K562 (cell line): ENCODE results near the gene GFAP. TPM values are rescaled to one million over a fixed set of nuclear protein-coding genes. Genes with fewer than 3 reads are reported as not detected.

Experiments
- ATAC-seq: fragments of 200-7000 bp; cut with Tn5 transposase; 3 replicates; pipeline ENCODE4 v1.9.1; 2020; ENCODE audit warnings: moderate library complexity
- BruUV-seq: library from RNA; stranded (reverse); fragments of 400-500 nt; replicated peaks from 2 replicates; lab custom pipeline; 2021; lab: Mats Ljungman, UMichigan
- CTCF ChIA-PET: fragments of 300-600 bp; formaldehyde crosslinking; extraction: SDS; loops from one replicate; lab custom pipeline; 2021; ENCODE audit warnings: low intra/inter-chr PET ratio; lab: Yijun Ruan, JAX
- POLR2A ChIA-PET: fragments of 300-600, 350-650 bp; sonication (Branson Sonifier 250); formaldehyde crosslinking; extraction: SDS; loops from one replicate; lab custom pipeline; 2021; ENCODE audit warnings: antibody characterized with exemption, inconsistent platforms; lab: Yijun Ruan, JAX
- DNase-seq, 4 experiments: peaks; one replicate each; pipeline versions ENCODE4 v3.0.0 to v3.0.0-alpha.2; 2011 to 2018; ENCODE audit warnings: low spot score in 3 of 4, mixed read lengths in 3 of 4; ENCODE audit errors: extremely low read depth in 1 of 4
- FAIRE-seq: peaks from 2 replicates; lab custom pipeline; 2011; peaks lifted over from hg19 to GRCh38; lab: Jason Lieb, UNC
- H2AFZ ChIP-seq: 2 replicates; pipeline ENCODE4 v1.6.0; 2011; ENCODE audit warnings: low read depth, low read length, control low read depth, inconsistent platforms
- H3K27ac ChIP-seq: fragments of 200-600 bp; 3 replicates; pipeline ENCODE4 v1.8.0; 2011; ENCODE audit warnings: low read depth, mild to moderate bottlenecking, control low read depth, inconsistent platforms, low read length, moderate library complexity, mixed read lengths; ENCODE audit errors: extremely low read depth
- H3K27me3 ChIP-seq, 2 experiments: fragments of 300-600 bp in 1 of 2; 2 replicates in 1 of 2; 3 replicates in 1 of 2; pipeline versions ENCODE4 v1.6.0 to v1.8.0; 2011; ENCODE audit warnings: inconsistent platforms in 2 of 2, low read length in 2 of 2, mild to moderate bottlenecking in 1 of 2, mixed read lengths in 1 of 2, moderate library complexity in 1 of 2; ENCODE audit not compliant: control insufficient read depth in 2 of 2, insufficient read depth in 2 of 2
- H3K36me3 ChIP-seq: fragments of 300-600 bp; 3 replicates; pipeline ENCODE4 v1.8.0; 2011; ENCODE audit warnings: mild to moderate bottlenecking, low read length, inconsistent platforms; ENCODE audit not compliant: control insufficient read depth, insufficient read depth
- H3K4me1 ChIP-seq, 2 experiments: fragments of 200-600 bp in 1 of 2; replicated peaks in 1 of 2; 2 replicates in 1 of 2; 3 replicates in 1 of 2; pipeline versions ENCODE4 v1.5.1 to v1.8.0; 2011; ENCODE audit warnings: inconsistent platforms in 2 of 2, low read length in 2 of 2, mild to moderate bottlenecking in 1 of 2, mixed read lengths in 1 of 2, moderate library complexity in 1 of 2; ENCODE audit not compliant: control insufficient read depth in 2 of 2, insufficient read depth in 2 of 2
- H3K4me2 ChIP-seq: 2 replicates; pipeline ENCODE4 v1.6.1; 2011; ENCODE audit warnings: low read length, control low read depth, inconsistent platforms, mixed read lengths; ENCODE audit not compliant: insufficient read depth
- H3K4me3 ChIP-seq: fragments of 200-600 bp; sonication (generic), shearing (Covaris generic); 2 replicates; pipeline ENCODE4 v1.5.1; 2016; ENCODE audit warnings: control low read depth, inconsistent platforms
- H3K79me2 ChIP-seq: fragments of 200-600 bp; 3 replicates; pipeline ENCODE4 v1.8.0; 2011; ENCODE audit warnings: low read length, inconsistent platforms; ENCODE audit not compliant: control insufficient read depth, insufficient read depth
- H3K9ac ChIP-seq, 2 experiments: 2 replicates each; pipeline versions ENCODE4 v1.6.0 to v1.6.1; 2011; ENCODE audit warnings: low read depth in 2 of 2, low read length in 2 of 2, control low read depth in 1 of 2, inconsistent platforms in 1 of 2, mild to moderate bottlenecking in 1 of 2, mixed read lengths in 1 of 2; ENCODE audit not compliant: insufficient read depth in 1 of 2
- H3K9me1 ChIP-seq: one replicate; pipeline ENCODE4 v1.6.0; 2011; ENCODE audit warnings: inconsistent platforms, mild to moderate bottlenecking, low read length, moderate library complexity; ENCODE audit not compliant: control insufficient read depth, insufficient read depth
- H3K9me3 ChIP-seq: replicated peaks from 2 replicates; pipeline ENCODE4 v1.5.1; 2011; ENCODE audit warnings: low read depth, low read length, inconsistent platforms; ENCODE audit not compliant: control insufficient read depth, insufficient read depth
- H4K20me1 ChIP-seq: replicated peaks from 2 replicates; pipeline ENCODE4 v1.6.1; 2011; ENCODE audit warnings: low read length, inconsistent platforms, mixed read lengths; ENCODE audit not compliant: control insufficient read depth, insufficient read depth
- CEBPB ChIP-seq: fragments of 450-650 bp; IDR thresholded peaks from 2 replicates; pipeline ENCODE4 v1.6.1; 2016; ENCODE audit warnings: missing genetic modification characterization, missing compliant biosample characterization
- CHD4 ChIP-seq: fragments of 200-600 bp; sonication (generic); IDR thresholded peaks from 3 replicates; pipeline ENCODE4 v1.6.1; 2012; ENCODE audit warnings: low read depth, mild to moderate bottlenecking, mixed read lengths, low read length, inconsistent platforms; ENCODE audit not compliant: insufficient read depth, insufficient replicate concordance, poor library complexity, severe bottlenecking
- HDGF ChIP-seq: fragments of 450-650 bp; IDR thresholded peaks from 2 replicates; pipeline ENCODE4 v1.6.1; 2016
- KAT7 ChIP-seq: sonication (generic); formaldehyde crosslinking; IDR thresholded peaks from 2 replicates; pipeline ENCODE4 v1.8.0; 2022; ENCODE audit warnings: missing genetic modification reagents, mild to moderate bottlenecking, borderline replicate concordance
- KAT8 ChIP-seq: fragments of 450-650 bp; IDR thresholded peaks from 2 replicates; pipeline ENCODE4 v1.6.1; 2016; ENCODE audit warnings: low read depth, mild to moderate bottlenecking
- XRCC3 ChIP-seq: fragments of 450-650 bp; IDR thresholded peaks from 2 replicates; pipeline ENCODE4 v1.6.1; 2017; ENCODE audit warnings: mild to moderate bottlenecking, moderate library complexity
- ZNF316 ChIP-seq: fragments of 450-650 bp; IDR thresholded peaks from 2 replicates; pipeline ENCODE4 v1.6.1; 2016
- ZNF77 ChIP-seq: fragments of 250-450 bp; sonication (Bioruptor Pico); IDR thresholded peaks from 2 replicates; pipeline ENCODE4 v1.5.0; 2020
- WGBS: fragments of 100-300 bp; shearing (Covaris generic); methylation state at CpG from one replicate; pipeline ENCODE4 v1.1.6; 2016; ENCODE audit warnings: low coverage, mixed read lengths; ENCODE audit not compliant: insufficient coverage; ENCODE audit errors: missing lambda C conversion rate; 5-methylcytosine and 5-hydroxymethylcytosine counted together
- in situ Hi-C: fragments of 300-500 bp; cut with MboI; formaldehyde crosslinking; loops from 4 replicates; pipeline ENCODE4 v1.15.0; 2018; ENCODE audit warnings: inconsistent platforms, mixed read lengths
- intact Hi-C: fragments of 100-400 bp; cut with micrococcal nuclease; formaldehyde crosslinking; loops from 2 replicates; pipeline ENCODE4 v1.14.2; 2022
- polyA plus RNA-seq, 8 experiments: library from polyadenylated mRNA; depleted of rRNA in 4 of 8; stranded (reverse) in 5 of 8; unstranded in 3 of 8; fragments of >200 nt; fragmentation: Nextera tagmentation in 2 of 8; fragmentation: Illumina TruSeq in 1 of 8; extraction: Ambion mirVana in 2 of 8; extraction: Trizol in 1 of 8; gene quantifications; 2 replicates each; pipeline versions ENCODE4 v1.2.1 to v1.2.3, GENCODE V29; 2011 to 2014; ENCODE audit warnings: inconsistent platforms in 1 of 8, missing spikeins in 1 of 8
- total RNA-seq, 7 experiments: library from RNA; depleted of rRNA in 6 of 7; stranded (reverse); fragments of >200 nt in 6 of 7; fragmentation: Illumina TruSeq in 2 of 7; extraction: Trizol in 2 of 7; gene quantifications; 2 replicates each; pipeline versions ENCODE4 v1.2.1 to v1.2.3, GENCODE V29; 2011 to 2021; ENCODE audit warnings: low replicate concordance in 1 of 7

The GFAP gene
- total and polyA plus RNA-seq, 9 of the 15 experiments (the other 6 are each of a cell fraction or from before 2014, with no cell fraction given): 0.07 to 1.4 (median 0.60) TPM; not detected in 1

GRCh38 chr17:44940768-44941167 is 25.5 kb upstream of the GFAP start:
- TF ChIP-seq HDGF: no peak
- no peak for TF ChIP-seq CEBPB (tag)
- no peak for TF ChIP-seq XRCC3
- no peak for TF ChIP-seq CHD4
- no peak for TF ChIP-seq ZNF77 (CRISPR knock-in tag)
- TF ChIP-seq ZNF316: peak; percentile 31; the same call in 1 of the 2 replicates
- no peak for TF ChIP-seq KAT7 (CRISPR knock-in tag)
- TF ChIP-seq KAT8: no peak
- ATAC-seq: no peak
- WGBS: 75% methylated on average over 1 of the region's 1 CpG
- peaks cover 69% of the 10 kb centered on the region for H3K79me2 ChIP-seq
- no peak overlapping the region for H3K27ac ChIP-seq
- intact Hi-C loops (no loop called here), in situ Hi-C loops (no loop called here)
- no peaks in the 10 kb centered on the region for H4K20me1 ChIP-seq
- FAIRE-seq: no peak
- peaks cover 72% of the 10 kb centered on the region for H3K36me3 ChIP-seq
- peaks cover 0 to 14% of the 10 kb centered on the region in 2 experiments; a peak in 2 of 5 replicates for H3K4me1 ChIP-seq
- H3K4me2 ChIP-seq: no peak overlapping the region
- DNase-seq: no peak
- H3K27me3 ChIP-seq: no peaks in the 10 kb centered on the region
- H2AFZ ChIP-seq: no peak overlapping the region
- no TSS peak for BruUV-seq
- CTCF ChIA-PET: no interaction called here
- H3K9ac ChIP-seq: no peak overlapping the region
- H3K9me1 ChIP-seq: no peaks in the 10 kb centered on the region
- H3K4me3 ChIP-seq: no peak overlapping the region
- POLR2A ChIA-PET: interaction anchor here (0.6 to 1.5 kb wide), 3 partner anchors 10 to 83 kb away, joined by 3 to 7 read pairs (median 3); no protein-coding TSS in a partner anchor
- no peaks in the 10 kb centered on the region for H3K9me3 ChIP-seq
